Epithelial cell of alveolus of lung (primary cell): ENCODE data around the gene CS. TPM values are rescaled to one million over a fixed set of nuclear protein-coding genes. Genes with fewer than 3 reads are reported as not detected.

ENCODE experiments used
- total RNA-seq: library from RNA; depleted of rRNA; stranded (reverse); fragments of >200 nt; gene quantifications from 2 replicates; pipeline ENCODE4 v1.2.1, GENCODE V29; 2015

Gene CS
- 109 and 134 TPM in 2 replicates for total RNA-seq

GRCh38 chr12:56299853-56300643, at the start of gene CS:
Gene CS, minus strand, starts transcription at chr12:56300330. Its CDS starts 129 bp downstream, at chr12:56300201.

GRCh38 chr12:56338308-56339157, 38.4 kb upstream of the CS start, which contains the start of gene IL23A:
Gene IL23A, plus strand, starts transcription at chr12:56338884. Its CDS starts 161 bp downstream, at chr12:56339045.

GRCh38 chr12:56333679-56334489, 33.8 kb upstream of the CS start, which contains the start of gene PAN2:
Gene PAN2, minus strand, starts transcription at chr12:56334000. Its CDS starts 906 bp downstream, at chr12:56333094.

GRCh38 chr12:56315622-56316473, 15.7 kb upstream of the CS start, which contains the start of gene CNPY2:
Gene CNPY2, minus strand, starts transcription at chr12:56315988. Its CDS starts 771 bp downstream, at chr12:56315217.

GRCh38 chr12:56266693-56267442, 33.3 kb downstream of the CS start, which contains the start of gene COQ10A:
Gene COQ10A, plus strand, starts transcription at chr12:56266942. Its CDS starts 177 bp downstream, at chr12:56267119.

GRCh38 chr12:56258068-56258819, 41.9 kb downstream of the CS start, which contains the start of gene ANKRD52:
Gene ANKRD52, minus strand, starts transcription at chr12:56258384. Its CDS starts 115 bp downstream, at chr12:56258269.

GRCh38 chr12:56229916-56230431, 70.2 kb downstream of the CS start, which contains the start of gene SLC39A5:
Gene SLC39A5, plus strand, starts transcription at chr12:56230051. Its CDS starts 1,224 bp downstream, at chr12:56231275.

GRCh38 chr12:56224102-56224701, 75.9 kb downstream of the CS start, which contains the start of gene NABP2:
Gene NABP2, plus strand, starts transcription at chr12:56224342. Its CDS starts 515 bp downstream, at chr12:56224857.

GRCh38 chr12:56221757-56222530, 78.2 kb downstream of the CS start, which contains the start of gene RNF41:
Gene RNF41, minus strand, starts transcription at chr12:56221922. Its CDS starts 7,875 bp downstream, at chr12:56214047.

Other genes starting within 250 kb of the CS start
- 0.64 and 1.8 TPM in 2 replicates for gene ERBB3, start 220.2 kb downstream of the CS start, total RNA-seq
- gene PA2G4, start 195.8 kb downstream of the CS start, total RNA-seq, result 98.1 and 145 TPM in 2 replicates
- 2,965 and 4,023 TPM in 2 replicates for gene RPL41, start 183.7 kb downstream of the CS start, total RNA-seq
- gene ZC3H10, start 182.1 kb downstream of the CS start, total RNA-seq, result 3.4 and 5.0 TPM in 2 replicates
- gene ESYT1, start 172.1 kb downstream of the CS start, total RNA-seq, result 81.4 and 171 TPM in 2 replicates
- gene MYL6B, start 147.7 kb downstream of the CS start, total RNA-seq, result 112 and 142 TPM in 2 replicates
- 1,228 and 2,927 TPM in 2 replicates for gene MYL6, start 142.0 kb downstream of the CS start, total RNA-seq
- 27.5 and 43.8 TPM in 2 replicates for gene SMARCC2, start 110.8 kb downstream of the CS start, total RNA-seq
- gene RNF41, start 78.4 kb downstream of the CS start, total RNA-seq, result 57.2 and 76.5 TPM in 2 replicates
- 48.4 and 60.4 TPM in 2 replicates for gene NABP2, start 76.0 kb downstream of the CS start, total RNA-seq
- not detected in 2 replicates for gene SLC39A5, start 70.3 kb downstream of the CS start, total RNA-seq
- gene ANKRD52, start 41.9 kb downstream of the CS start, total RNA-seq, result 14.5 and 16.9 TPM in 2 replicates
- gene COQ10A, start 33.4 kb downstream of the CS start, total RNA-seq, result 8.8 and 11.3 TPM in 2 replicates
- 95.7 and 112 TPM in 2 replicates for gene CNPY2, start 15.7 kb upstream of the CS start, total RNA-seq
- 9.1 and 38.4 TPM in 2 replicates for gene PAN2, start 33.7 kb upstream of the CS start, total RNA-seq
- 0.13 and 0.56 TPM in 2 replicates for gene IL23A, start 38.6 kb upstream of the CS start, total RNA-seq
- 90.0 and 173 TPM in 2 replicates for gene STAT2, start 59.8 kb upstream of the CS start, total RNA-seq
- not detected in 2 replicates for gene APOF, start 62.5 kb upstream of the CS start, total RNA-seq
- gene TIMELESS, start 149.1 kb upstream of the CS start, total RNA-seq, result 7.9 and 14.1 TPM in 2 replicates
- not detected in 2 replicates for gene MIP, start 154.3 kb upstream of the CS start, total RNA-seq
- 1.0 and 1.2 TPM in 2 replicates for gene SPRYD4, start 168.2 kb upstream of the CS start, total RNA-seq
- gene GLS2, start 187.8 kb upstream of the CS start, total RNA-seq, result 0.13 TPM in 1 of 2 replicates, not detected in the other
- gene RBMS2, start 221.5 kb upstream of the CS start, total RNA-seq, result 25.3 and 26.5 TPM in 2 replicates